Sigmoid colon (tissue), 7 donors: ENCODE data around the gene GPR65. TPM values are rescaled to one million over a fixed set of nuclear protein-coding genes. Genes with fewer than 3 reads are reported as not detected.
A peak's percentile ranks its signal among the peaks of the same experiment; 100 is the strongest.

Experiments
- DNase-seq: peaks from one replicate; pipeline ENCODE4 v3.0.0-alpha.2; 2019
- H3K27ac ChIP-seq, 4 donors: fragments of 200-600 bp; sonication (generic); one replicate each; pipeline ENCODE4 v1.5.1; 2016 to 2019; ENCODE audit warnings: mild to moderate bottlenecking in 1 of 4
- H3K27me3 ChIP-seq, 3 donors: fragments of 200-600 bp; sonication (generic); one replicate each; pipeline ENCODE4 v1.5.1; 2019; ENCODE audit warnings: mild to moderate bottlenecking in 1 of 3
- H3K36me3 ChIP-seq, 4 donors: fragments of 200-600 bp; sonication (generic); one replicate each; pipeline ENCODE4 v1.5.1; 2016 to 2019
- H3K4me1 ChIP-seq, 4 donors: fragments of 200-600 bp; sonication (generic); one replicate each; pipeline ENCODE4 v1.5.1; 2017 to 2019
- H3K4me3 ChIP-seq, 4 donors: fragments of 200-600 bp; sonication (generic); one replicate each; pipeline ENCODE4 v1.5.1; 2017 to 2019; ENCODE audit warnings: mild to moderate bottlenecking in 2 of 4, moderate library complexity in 1 of 4
- H3K9me3 ChIP-seq, 4 donors: fragments of 200-600 bp in 3 of 4; sonication (generic) in 3 of 4; one replicate each; pipeline versions ENCODE4 v1.5.1 to v1.6.1; 2013 to 2019
- CTCF ChIP-seq, 4 experiments: fragments of 450-650 bp in 3 of 4; fragments of 200-600 bp in 1 of 4; IDR thresholded peaks; one replicate each; pipeline ENCODE4 v1.5.1; 2016 to 2019; ENCODE audit warnings: antibody characterized with exemption in 4 of 4, mild to moderate bottlenecking in 3 of 4, moderate library complexity in 2 of 4
- EP300 ChIP-seq, 4 donors: sonication (generic); formaldehyde crosslinking; IDR thresholded peaks; one replicate each; pipeline ENCODE4 v1.6.1; 2017; ENCODE audit warnings: antibody characterized with exemption in 4 of 4
- POLR2A ChIP-seq, 2 donors: fragments of 450-650 bp; IDR thresholded peaks; one replicate each; pipeline ENCODE4 v1.6.1; 2016; ENCODE audit warnings: antibody characterized with exemption in 2 of 2, mild to moderate bottlenecking in 2 of 2, moderate library complexity in 2 of 2
- POLR2AphosphoS5 ChIP-seq, 4 donors: sonication (generic); formaldehyde crosslinking; IDR thresholded peaks; one replicate each; pipeline ENCODE4 v1.6.1; 2017; ENCODE audit warnings: antibody characterized with exemption in 4 of 4
- WGBS, 2 donors: extraction: QIAGEN DNeasy Blood & Tissue Kit; methylation state at CpG; one replicate each; pipeline ENCODE4 v1.1.7; 2013; 5-methylcytosine and 5-hydroxymethylcytosine counted together
- intact Hi-C: fragments of 100-400 bp; cut with DNase I; formaldehyde crosslinking; loops from one replicate; pipeline ENCODE4 v1.15.1; 2023
- polyA plus RNA-seq, 3 donors: library from polyadenylated mRNA; stranded (reverse); fragments of 200-250 nt; gene quantifications; one replicate each; pipeline ENCODE4 v1.2.3, GENCODE V29; 2013
- total RNA-seq, 4 donors: library from RNA; depleted of rRNA; stranded (reverse); fragments of >200 nt; gene quantifications; one replicate each; pipeline ENCODE4 v1.1.0, GENCODE V29; 2016
- donor health status: healthy with polysubstance abuse.
- donor health status: Bipolar disorder and iron deficiency.
- donor health status: healthy.

Gene GPR65
- total and polyA plus RNA-seq, 7 donors, result 0.92 to 3.2 (median 1.4) TPM

- Histone ChIP-seq H3K9me3 (no peaks in the 10 kb centered on the region), H3K36me3 (no peaks in the 10 kb centered on the region), H3K27ac (no peak overlapping the region), H3K4me1 (no peaks in the 10 kb centered on the region), H3K4me3 (no peak overlapping the region), H3K27me3 (no peaks in the 10 kb centered on the region)
- TF ChIP-seq CTCF (IDR thresholded peaks at IDR 0.05), result no peak
- no peak for TF ChIP-seq POLR2AphosphoS5 (IDR thresholded peaks at IDR 0.05)
- no peak for TF ChIP-seq POLR2A (IDR thresholded peaks at IDR 0.05)
- TF ChIP-seq EP300 (IDR thresholded peaks at IDR 0.05), result no peak
- DNase-seq, result no peak
- intact Hi-C loops, result no loop called here
- WGBS, 2 donors, result 60 to 89% methylated on average over 4 of the region's 4 CpGs
These were observed 1.5 kb upstream of the GPR65 start for GRCh38 chr14:88003425-88003824.

GRCh38 chr14:88004506-88005036 is 364 bp upstream of the GPR65 start:
- no peaks in the 10 kb centered on the region for H3K4me1 ChIP-seq
- no peaks in the 10 kb centered on the region for H3K9me3 ChIP-seq
- intact Hi-C loops, result no loop called here
- no peaks in the 10 kb centered on the region for H3K36me3 ChIP-seq
- no peak overlapping the region for H3K27ac ChIP-seq
- H3K4me3 ChIP-seq, result no peak overlapping the region
- WGBS, 2 donors, result 65 to 84% methylated on average over 3 of the region's 3 CpGs
- H3K27me3 ChIP-seq, result no peaks in the 10 kb centered on the region
- TF ChIP-seq CTCF (IDR thresholded peaks at IDR 0.05), result no peak
- TF ChIP-seq POLR2AphosphoS5 (IDR thresholded peaks at IDR 0.05), result no peak
- TF ChIP-seq POLR2A (IDR thresholded peaks at IDR 0.05), result no peak
- TF ChIP-seq EP300 (IDR thresholded peaks at IDR 0.05), result no peak
- DNase-seq, result no peak

GRCh38 chr14:88005978-88006851 is 1.3 kb downstream of the GPR65 start:
- DNase-seq, result no peak
- WGBS, 2 donors, result 56 to 86% methylated on average over 13 of the region's 13 CpGs
- intact Hi-C loops, result no loop called here
- H3K36me3 ChIP-seq, result no peaks in the 10 kb centered on the region
- H3K4me3 ChIP-seq, result peak overlapping the region in 1 of 4 donors; percentile 10
- H3K27ac ChIP-seq, result peak overlapping the region in 1 of 4 donors; percentile 37
- no peaks in the 10 kb centered on the region for H3K4me1 ChIP-seq
- no peaks in the 10 kb centered on the region for H3K27me3 ChIP-seq
- no peaks in the 10 kb centered on the region for H3K9me3 ChIP-seq
- peak in 1 of 4 donors; percentile 33 for TF ChIP-seq POLR2AphosphoS5 (IDR thresholded peaks at IDR 0.05)
- no peak for TF ChIP-seq POLR2A (IDR thresholded peaks at IDR 0.05)

GRCh38 chr14:88007608-88008007 is 2.7 kb downstream of the GPR65 start:
- no peak for DNase-seq

More at GRCh38 chr14:88007608-88008007, 2.7 kb downstream of the GPR65 start:
- intact Hi-C loops, result no loop called here
- Histone ChIP-seq H3K4me1 (no peaks in the 10 kb centered on the region), H3K9me3 (no peaks in the 10 kb centered on the region), H3K4me3 (no peak overlapping the region), H3K27me3 (no peaks in the 10 kb centered on the region), H3K36me3 (no peaks in the 10 kb centered on the region), H3K27ac (no peak overlapping the region)
- TF ChIP-seq EP300 (IDR thresholded peaks at IDR 0.05) (no peak), POLR2A (IDR thresholded peaks at IDR 0.05) (no peak), CTCF (IDR thresholded peaks at IDR 0.05) (no peak), POLR2AphosphoS5 (IDR thresholded peaks at IDR 0.05) (no peak)
- WGBS, 2 donors, result 61 to 74% methylated on average over 1 of the region's 1 CpG
